Left hindlimb (tissue), 1 donor: Measurements from ENCODE around the gene RBFOX1.

Experiments
- DNase-seq: peaks from one replicate; pipeline ENCODE4 v3.0.0-alpha.2; 2018

Gene RBFOX1

DNA sequence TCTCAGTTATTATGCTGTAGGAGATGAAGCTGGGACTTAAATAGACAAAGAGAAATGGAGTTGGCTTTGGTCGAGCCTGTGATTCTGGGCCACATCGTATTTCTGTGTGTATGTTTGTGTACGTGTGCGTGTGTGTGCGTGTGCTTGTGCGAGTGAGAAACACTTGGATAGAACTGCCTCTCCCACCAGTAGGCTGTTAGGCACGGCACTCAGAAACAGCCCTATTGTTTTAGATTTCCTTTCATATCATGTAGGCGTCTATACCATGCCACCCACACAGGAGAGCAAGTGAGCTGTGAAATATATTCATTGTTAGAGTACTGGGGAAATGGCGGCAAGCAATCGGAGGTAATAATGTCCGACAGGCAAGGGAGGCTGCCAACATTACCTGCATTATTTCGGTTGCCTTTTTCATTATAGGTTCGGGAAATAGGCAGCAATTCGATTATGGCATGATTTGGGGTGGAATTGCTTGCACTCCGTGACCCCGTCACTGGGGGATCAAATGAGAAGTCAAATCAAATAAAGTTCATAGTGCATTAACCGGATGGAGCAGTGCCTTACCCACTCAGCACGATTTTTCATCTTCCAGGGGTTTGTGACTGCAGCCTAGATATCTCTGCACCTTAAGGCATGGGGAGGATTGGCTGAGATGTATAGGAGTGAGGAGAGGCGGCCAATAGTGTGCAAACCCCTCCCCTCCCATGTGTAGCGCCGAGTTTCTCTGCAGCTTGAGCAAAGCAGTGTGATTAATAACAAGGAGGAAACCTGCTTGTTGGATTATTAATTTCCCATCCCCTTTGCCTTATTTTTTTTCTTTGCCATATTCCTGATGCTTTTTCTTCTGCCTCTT lies 89.6 kb downstream of the RBFOX1 start:
- no peak for DNase-seq

DNA sequence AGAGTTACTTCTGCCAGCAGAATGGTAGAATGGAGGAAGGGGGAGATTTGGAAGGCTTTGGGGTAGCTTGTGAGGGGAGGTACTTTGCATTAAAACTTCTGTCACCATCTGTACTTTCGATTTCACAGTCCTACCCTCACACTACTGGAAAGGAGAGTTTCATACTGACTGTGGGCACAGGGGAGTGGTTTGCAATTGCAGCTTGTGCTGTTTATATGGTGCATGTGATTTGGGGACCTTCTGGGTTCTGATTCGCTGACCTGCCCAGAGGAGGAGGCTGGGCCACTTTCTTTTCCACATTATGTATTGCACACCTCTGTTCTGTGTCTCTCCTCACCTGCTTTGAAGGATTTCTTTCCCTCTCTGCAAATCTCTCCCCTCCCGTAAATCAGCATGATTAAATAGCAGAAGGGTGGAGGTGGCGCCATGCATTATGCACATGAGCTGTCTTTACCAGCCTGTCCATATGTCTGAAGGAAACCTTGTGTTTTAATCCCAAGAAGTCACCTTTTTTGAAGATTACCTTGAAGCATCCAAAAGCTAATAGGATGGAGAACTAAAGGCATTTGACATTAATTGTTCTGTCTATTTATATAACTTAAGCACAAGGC lies 90.9 kb downstream of the RBFOX1 start:
- no peak for DNase-seq

DNA sequence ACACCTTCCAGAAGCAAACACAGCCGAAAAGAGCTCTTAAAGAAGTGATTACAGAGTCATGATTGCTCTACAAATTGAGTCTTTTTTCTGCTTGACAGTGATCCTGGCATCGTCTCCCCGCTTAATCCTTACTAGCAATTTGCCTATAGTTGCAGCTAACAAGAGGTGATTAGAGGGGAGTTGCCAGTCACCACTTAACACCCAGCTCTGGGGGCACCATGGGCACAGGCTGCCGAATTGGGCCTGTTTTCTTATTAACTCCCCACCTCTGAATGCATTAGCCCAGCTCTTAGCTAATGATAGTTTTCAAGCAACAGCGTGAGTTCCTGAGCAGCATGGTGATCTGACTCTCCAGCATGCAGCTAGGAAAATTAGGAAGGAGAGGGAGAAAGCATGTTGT lies 93.5 kb downstream of the RBFOX1 start:
- DNase-seq: no peak

DNA sequence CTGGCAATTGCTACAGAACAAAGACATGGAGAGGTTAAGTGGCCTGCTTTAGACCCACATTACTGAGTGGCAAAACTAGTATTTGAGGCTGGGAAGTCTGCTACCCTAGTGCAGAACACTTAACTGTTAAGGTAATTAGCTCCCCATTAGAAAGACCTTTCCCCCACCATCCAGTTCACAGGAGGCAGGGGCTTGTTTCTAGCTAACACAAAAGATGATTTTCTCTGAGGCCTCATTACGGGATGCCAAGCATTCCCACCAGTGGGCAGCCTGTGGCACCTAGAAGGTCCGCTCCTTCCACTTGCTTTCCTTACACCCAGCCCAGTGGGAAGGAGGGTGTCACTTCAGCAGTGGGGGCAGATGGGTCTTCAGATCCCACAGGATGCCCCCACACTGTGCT lies 99.1 kb downstream of the RBFOX1 start:
- DNase-seq: no peak

DNA sequence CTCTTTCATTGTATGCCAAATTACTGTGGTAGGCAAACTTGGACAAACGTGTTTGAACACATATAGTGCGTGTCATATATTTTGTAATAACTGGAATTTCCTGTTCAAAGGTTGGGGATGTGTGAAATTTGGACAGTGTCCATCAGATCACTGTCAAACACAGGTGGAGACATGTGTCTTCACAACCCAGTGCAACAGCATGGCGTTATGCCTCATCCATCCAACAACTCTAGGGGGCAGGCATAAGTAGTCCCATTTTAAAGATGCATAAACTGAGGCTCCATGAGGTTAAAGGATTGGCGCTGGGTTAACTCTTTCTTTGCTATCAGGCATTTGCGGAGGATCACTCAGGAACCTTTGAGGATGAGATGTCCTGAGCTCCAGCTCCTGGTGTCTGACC lies 103.7 kb downstream of the RBFOX1 start:
- no peak for DNase-seq

DNA sequence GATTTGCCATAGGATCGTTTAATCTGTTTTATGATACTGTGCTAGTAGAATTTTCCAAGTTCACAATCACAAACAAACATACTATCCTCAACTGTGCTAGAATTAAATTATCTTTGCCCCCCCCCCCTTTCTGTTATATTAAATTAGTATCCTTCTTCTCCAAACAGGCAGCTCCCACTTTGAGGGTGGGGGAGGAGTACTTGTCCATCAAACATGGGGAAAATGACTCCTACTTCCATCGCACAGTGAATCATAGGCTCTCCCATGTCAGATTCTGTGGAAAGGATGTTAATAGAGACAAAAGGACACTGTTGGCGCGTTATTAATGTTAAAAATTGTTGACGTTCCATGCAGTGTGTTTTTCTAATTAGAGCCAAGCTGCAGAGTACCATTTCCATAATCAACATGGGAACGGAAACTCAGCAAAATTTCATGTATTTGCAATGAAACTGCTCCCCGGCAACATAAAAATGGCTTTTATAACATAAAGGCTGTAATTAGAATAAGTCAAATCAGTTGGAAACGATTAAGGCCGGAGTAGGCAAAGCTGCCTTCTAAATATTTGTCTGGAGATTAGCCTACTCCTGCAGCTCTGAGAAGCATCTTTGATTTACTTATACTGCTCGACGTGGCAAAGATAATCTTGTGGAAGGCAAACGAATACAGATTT lies 104.6 kb downstream of the RBFOX1 start:
- DNase-seq: no peak

DNA sequence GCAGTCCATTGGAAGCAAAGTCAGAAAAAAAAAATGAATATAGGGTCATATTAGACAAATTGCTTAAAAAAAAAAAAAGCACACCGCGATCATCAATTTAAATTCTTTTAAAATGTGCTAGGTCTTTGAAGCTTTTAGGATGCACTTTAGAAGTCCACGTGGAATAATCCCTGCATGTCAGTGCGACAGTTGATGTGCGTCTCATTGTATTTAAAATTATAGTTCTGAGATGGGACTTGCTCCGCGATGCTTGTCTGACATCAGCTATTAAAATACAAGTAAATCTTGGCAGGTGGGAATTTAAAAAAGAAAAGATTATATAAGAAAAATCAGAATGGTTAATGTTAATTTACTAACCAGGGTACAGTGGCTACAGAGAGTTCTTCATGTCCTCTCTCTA lies 105.2 kb downstream of the RBFOX1 start:
- no peak for DNase-seq

DNA sequence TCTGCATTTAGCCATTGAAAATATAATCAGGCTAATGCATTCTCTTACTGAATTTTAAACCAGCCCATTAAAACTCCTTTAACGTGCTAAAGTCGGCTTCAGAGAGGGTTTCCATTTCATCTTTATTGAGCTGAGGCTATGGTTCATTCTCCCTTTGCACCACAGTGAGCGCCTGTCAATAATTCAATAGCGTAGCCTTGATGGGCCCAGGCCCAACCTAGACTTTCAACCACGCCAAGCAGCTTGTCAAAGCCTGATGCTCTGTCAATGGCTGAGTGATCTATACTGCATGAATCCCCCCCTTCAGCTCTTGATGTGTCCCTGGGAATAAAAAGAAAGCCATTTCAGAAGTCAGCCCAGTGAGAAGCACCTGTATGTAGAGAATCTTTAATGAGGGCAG lies 106.0 kb downstream of the RBFOX1 start:
- DNase-seq: no peak

DNA sequence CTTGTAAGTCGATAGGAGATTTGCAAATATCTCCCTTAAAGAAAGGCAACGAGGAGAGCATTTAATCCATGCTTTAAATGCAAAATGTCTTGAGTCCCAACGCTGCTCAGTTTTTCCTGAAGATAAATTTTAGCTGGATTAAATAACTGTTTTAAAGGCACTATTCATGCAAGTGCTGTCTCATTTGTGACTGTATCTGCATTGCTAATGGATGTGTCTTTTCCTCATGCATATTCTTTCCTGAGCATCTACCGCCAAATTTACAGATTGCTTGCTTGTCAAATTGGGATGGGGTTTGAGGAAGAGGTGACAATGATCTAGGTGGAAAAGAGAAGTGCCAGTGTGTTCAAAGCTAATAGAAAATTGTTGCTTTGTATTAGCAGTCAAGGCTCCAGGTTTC lies 106.9 kb downstream of the RBFOX1 start:
- DNase-seq: no peak

DNA sequence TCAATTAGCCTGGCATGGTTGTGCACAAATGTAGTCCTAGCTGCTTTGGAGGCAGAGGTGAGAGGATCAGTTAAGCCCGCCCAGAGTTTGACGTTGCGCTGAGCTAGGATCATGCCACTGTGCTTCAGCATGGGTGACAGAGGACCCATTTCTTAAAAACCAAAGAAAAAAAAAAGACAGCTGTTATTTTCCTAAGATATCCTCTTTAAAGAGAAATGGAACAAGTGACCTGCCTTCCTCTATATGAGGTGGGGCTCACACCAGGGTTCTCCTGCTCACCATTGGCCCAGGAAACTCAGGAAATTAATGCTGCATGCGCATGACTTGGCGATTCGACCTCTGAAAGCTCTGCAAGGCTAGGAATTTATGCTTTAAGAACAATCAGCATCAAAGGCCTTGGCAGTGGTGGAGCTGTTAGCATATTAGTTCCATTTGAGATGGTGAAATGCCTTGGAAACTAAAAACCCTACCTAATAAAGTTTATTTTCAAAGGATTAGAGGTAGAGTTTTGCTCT lies 108.3 kb downstream of the RBFOX1 start:
- no peak for DNase-seq

DNA sequence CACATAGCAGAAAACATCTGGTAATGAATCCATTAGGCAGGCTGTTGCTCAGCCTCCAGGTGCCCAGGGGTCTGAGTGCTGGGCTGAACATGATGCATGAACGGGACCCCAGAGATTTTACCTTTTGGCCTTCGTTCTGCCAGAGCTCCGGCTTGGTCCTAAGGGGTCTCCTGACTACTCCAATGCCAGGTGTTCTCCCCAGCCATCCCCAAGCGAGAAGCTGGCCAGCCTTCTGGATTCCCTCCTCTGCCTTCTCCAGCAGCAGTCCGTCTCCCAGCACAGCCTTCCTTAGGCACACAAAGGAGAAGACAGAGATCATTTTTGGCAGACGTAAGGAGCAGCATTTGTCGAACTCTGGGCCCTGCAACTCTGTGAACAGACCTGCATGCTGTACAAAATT lies 109.4 kb downstream of the RBFOX1 start:
- DNase-seq: no peak

DNA sequence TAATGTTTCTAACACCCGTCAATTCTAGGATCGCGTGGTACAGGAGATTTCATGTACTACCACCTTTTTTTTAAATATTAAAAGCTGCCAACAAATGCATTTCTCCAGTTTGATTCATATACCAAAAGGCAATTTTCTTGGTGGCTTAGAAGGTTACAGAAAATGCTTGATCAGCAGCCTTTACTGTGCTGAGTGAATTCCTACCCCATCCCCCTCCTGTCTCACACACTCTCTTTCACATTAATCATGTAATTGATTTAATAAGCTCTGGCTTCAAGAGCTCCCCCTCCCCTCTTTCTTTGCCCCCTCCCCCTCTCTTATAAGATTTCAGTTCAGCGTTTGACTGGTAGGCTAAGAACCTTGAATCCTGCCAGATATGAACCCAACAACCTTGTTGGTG lies 110.5 kb downstream of the RBFOX1 start:
- DNase-seq: no peak

DNA sequence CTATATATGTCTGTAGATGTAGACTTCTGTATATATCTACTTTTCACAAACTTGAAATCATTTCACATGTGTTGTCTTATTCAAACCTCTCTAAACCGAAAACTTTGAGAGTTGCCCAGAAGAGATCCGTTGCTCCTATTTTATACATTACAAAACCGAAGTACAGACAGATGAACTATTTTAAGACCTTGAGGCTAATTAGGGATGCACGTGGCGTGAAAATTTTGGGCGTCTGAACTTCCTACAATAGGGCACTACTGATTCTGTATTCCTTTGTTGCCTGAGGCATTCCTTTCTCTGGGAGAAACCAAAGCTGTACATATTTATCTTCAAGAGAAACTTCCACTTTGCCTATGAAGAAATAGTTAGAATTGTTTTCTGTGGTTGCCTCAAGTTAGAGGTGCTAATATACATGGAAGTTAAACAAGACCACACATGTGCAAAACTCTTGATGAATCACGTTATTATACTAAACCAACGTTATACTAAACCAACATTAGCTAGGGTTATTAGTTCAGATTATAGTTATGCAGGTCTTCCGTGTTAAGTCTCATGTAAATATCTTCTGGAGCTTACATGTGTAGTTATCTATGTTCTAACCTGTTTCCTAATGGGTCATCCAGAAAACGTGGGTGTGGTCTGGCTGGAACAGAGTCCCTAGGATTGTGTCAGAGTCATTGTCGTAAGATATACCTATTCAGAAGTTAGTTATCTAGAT lies 111.2 kb downstream of the RBFOX1 start:
- DNase-seq: no peak

DNA sequence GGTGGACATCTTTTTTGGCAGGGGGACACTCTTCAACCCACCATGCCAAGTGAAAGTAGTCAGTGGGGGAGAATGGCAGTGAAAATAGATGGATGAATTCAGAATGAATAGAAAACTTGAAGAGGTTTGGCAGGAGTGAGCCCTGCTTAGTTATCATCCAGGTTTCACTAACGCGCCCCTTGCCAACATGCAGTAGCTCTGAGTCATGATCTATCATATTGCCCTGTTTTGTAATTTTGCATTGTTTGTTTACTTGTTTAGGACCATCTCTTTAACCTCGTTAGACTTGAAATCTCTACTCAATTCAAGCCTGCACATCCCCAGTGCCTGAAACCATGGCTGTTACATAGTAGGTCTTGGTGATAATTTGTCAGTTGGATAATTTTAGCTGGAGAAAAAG lies 116.7 kb downstream of the RBFOX1 start:
- no peak for DNase-seq

DNA sequence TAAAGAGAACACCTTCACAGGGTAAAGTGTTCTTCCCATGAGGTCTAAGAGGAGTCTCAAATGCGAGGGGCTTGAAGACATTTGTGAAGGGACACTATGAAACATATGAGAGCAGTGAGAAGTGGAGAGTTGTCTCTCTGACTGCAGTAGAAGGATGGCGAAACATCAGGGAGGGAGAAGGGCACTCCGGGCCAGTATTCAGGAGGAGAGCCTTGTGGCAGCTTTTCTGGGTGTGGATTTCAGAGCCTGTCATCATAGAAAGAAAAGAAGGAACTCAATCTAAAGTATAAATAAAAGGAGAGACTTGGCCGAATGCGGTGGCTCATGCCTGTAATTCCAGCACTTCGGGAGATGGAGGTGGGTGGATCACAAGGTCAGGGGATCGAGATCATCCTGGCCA lies 117.2 kb downstream of the RBFOX1 start:
- no peak for DNase-seq

DNA sequence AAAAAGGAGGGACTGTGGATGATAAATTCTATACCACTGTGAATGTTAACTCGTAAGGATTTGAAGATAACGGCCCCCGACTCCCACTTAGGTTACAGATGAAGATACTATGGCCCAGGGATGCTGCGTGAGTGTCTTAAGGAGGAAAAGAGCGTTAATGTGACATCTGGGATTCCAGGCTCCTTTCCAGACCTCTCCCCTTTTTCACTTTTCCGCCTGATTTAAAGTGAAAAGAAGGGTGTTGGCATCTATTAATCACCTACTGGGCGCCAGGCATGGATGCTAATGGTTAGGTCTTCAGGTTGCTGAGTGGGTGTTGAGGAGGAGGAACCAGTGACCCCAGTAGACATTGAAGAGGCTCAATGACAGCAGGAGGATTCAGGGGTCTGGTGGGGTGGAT lies 117.8 kb downstream of the RBFOX1 start:
- DNase-seq: no peak

DNA sequence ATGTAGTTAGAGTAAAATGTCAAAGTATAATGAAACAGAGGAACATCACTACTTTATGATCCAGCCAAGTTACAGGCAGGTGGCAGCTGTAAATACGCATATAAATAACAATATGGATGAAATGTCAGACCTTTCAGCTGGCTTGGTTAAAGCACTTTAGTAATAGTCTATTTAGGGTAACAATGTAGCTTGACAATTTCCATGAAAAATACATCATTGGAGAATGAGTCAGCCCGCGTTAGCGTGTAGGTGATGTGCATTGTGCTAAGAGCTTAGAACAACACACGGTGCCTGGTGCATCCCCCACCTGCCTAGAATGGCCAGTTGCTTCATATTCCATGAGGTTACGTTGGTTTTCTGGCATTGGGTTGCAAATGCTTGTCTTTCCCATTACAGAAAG lies 119.4 kb downstream of the RBFOX1 start:
- DNase-seq: no peak

DNA sequence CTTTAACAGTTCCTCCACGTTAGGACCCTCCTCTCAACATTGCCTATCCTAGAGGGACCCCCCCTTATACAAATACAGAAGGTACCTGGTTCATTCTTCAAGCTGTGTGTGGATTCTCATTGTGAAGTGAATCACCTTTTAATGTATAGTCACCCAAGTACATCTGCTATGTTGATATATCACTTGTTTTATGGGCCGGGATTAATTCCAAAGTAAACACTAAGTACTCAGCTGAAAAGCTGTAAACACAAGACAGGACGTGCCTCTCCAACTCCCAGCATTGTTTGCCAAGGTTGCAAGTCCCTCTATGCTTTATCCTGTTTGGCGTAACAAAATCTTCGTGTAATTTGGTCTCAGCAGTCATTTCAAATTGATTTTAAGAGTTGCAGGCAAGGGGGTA lies 123.6 kb downstream of the RBFOX1 start:
- no peak for DNase-seq

DNA sequence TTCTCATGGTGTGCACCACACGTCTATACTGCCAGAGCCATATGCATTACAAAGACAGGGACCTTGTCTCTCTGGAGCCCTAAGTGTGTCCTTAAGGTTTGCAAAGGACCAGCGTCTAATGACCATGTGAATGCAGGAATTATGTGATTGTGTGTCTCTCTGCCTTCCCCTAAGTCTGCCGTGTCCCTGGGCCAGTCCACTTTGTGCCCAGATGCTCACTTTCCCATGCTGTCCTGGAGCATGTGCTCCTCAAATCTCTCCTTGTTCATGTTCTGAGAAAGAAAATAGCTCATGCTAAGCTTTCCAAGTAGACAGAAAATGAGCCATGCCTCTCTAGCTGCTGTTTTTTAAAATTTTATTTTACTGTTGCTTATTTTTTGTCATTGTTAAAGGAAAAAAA lies 125.5 kb downstream of the RBFOX1 start:
- no peak for DNase-seq

DNA sequence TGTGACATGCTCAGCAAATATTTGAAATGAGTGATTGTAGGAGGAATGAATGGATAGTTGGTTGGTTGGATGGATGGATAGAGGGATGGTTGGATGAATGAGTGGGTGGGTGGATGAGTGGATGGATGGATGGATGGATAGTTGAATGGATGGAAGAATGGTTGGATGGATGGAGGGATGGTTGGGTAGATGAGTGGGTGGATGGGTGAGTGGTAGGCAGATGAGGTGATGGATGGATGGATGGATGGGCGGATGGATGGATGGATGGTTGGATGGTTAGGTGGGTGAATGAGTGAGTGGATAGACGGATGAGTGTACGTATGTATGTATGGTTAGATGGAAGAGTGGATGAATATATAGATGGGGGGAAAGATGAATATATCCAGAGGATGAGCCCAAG lies 137.7 kb downstream of the RBFOX1 start:
- no peak for DNase-seq

DNA sequence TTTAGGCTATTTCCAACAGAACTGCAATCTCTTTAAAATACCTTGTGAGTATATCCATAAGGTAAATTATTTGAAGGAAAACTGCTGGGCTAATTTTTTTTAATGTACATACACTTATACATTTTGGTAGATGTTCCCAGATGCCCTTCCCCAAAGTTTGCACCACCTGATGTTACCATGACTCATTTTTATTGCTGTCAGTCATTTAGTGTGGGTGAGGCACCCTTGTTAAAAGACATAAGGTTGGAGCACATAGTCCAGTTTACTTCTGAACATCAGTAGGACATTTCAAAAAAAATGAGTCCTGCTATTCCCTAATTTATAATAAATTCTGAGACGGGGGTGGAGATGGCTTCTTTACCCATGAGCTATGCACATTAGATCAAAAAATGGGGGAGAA lies 138.6 kb downstream of the RBFOX1 start:
- no peak for DNase-seq

DNA sequence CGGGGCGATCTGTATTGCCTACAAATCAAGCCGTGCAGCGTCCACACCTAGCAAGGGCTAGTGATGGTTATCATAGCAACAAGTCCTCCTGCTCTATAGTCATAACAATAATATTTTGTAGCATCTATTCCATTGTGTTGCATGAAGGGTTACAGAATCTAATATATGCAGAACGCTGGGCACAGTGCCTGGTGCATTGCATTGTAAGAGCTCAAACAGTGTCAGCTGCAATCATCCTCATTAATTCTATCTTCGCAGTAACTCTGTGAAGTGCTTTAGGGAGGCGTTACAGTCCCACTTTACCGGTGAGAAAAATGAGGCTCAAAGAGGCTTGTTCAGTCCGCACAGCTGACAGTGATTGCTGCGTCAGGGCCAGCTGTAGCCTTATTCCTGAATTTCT lies 149.4 kb downstream of the RBFOX1 start:
- no peak for DNase-seq

DNA sequence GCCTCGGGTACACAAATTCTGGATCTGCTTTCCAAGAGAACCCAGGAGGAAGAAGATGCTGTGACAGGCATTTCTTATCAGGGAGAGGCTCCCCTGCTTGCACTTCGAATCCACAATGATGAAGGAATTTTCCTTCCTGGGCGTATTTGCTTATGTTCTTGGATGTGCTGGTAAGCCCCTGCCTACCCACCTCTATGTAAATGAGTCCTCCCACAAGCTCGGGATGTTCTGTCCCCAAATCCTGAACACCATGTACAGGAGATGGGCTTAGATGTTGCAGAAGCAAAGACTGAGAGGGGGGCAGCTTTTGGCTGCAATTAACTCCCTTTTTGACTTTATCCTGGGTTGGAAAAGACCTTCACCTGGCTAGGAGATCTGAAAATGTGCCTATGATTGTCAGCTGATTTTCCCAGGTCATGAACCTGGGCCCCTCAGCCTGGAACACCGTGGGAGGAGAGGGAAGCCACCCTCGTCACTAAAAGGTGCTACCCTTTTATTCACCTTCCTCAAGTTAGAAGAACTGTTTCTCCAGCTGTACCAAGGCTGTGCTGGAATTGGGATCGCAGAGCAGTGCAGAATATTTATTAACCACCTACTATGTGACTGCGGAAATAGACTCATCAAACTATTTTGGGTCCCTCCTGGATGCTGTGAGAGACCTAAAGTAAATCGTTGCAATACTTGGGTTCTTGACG lies 150.1 kb downstream of the RBFOX1 start:
- DNase-seq: no peak
